Measurements from ENCODE around the gene PAFAH1B1.
"Not testable (repeated sequence)": the region's sequence is repeated elsewhere in the genome, so short reads cannot be mapped to it uniquely, and the experiment has no call there.

Gene PAFAH1B1

DNA sequence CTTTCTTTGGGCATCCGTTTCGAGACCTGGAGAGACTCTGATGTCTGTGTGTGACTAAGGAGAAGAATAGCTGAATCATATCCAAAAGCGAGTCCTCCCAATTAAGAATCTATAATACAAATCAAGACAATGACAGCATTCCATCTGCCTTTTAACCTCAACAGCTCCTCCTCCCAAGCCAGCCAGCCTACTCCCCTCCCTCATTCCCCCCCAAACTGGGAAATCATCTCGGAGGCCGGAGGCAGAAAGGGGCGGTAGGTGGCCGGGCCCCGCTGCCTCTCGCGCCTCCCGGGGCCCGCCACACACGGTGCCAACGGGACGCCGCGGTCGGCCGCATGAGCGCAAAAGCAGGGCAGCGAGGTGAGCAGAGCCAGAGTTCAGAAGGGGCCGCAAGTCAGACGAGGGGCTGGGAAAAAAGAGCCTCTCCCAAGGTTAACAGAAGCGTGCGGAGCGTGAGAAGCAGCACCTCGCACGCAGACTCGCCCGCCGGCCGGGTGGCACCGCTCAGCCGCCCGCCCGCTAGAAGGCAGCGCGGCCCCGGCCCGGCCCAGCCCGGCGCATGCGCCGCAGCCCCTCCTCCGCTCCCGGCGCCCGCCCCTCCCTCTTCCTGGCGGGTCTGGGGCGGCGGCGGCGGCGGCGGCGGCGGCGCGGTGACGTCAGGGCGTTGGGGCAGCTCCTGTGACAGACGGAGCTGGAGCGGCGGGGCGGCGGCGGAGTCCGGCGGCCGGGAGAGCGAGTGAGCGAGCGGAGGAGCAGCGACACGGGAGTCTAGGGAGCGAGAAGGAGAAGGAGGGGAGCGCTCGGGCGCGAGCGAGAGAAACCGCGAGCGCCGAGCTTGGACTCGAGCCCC is at the start of gene PAFAH1B1:
Gene PAFAH1B1, plus strand, starts transcription at position 684 of the 850 bp plus-strand sequence. CDS start 44,635 bp downstream, outside the sequence.
- DNase-seq (ENCODE audit: low read depth in 2 of 2, low spot score in 1 of 2), result peak; percentile 81 to 91

DNA sequence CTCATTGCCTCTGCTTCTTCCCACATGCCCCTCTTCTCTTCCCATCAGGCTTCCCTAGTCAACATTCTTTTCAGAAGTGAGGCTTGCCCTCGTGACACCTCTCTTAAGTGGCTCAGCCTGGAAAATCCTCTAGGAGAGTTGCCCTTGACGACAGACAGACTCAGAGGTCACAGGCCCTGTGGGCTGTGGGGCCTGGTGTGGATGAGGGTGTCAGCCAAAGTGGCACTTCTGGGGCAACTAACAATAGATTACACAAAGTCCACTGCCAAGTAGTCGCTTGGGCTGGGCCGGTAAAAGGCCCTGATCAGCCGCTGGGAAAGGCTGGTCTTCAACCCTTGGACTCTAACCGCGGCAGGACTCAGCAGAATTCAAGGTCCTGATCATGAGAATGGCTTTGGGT is 48.1 kb upstream of the PAFAH1B1 start:
- no peak for DNase-seq (ENCODE audit: low read depth in 2 of 2, low spot score in 1 of 2)

DNA sequence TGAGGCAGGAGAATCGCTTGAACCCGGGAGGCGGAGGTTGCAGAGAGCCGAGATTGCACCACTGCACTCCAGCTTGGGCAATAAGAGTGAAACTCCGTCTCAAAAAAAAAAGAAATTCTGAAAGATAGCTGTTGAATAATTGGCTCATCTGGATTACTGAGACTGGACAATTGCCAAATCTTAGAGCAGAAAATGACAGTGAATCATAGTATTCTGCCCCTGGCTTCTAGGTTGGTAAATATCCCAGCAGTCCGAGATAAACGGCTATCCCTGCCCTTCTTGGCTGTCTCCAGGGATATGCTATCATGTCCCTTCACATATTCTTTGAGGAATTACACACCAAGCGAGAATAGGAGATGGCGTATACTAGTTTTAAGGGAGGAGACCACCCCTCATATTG is 46.3 kb upstream of the PAFAH1B1 start:
- DNase-seq (ENCODE audit: low read depth in 2 of 2, low spot score in 1 of 2), result no peak

DNA sequence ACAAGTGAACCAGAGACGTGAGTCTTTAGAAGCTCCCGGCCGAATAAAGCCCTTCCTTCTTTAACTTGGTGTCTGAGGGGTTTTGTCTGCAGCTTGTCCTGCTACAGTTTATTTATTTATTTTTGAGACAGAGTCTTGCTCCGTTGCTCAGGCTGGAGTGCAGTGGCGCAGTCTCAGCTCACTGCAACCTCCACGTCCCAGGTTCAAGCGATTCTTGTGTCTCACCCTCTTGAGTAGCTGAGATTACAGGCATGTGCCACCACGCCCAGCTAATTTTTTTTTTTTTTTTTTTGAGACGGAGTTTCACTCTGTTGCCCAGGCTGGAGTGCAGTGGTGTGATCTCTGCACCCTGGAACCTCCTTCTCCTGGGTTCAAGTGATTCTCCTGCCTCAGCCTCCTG is 45.4 kb upstream of the PAFAH1B1 start:
- not testable (repeated sequence) for DNase-seq (ENCODE audit: low read depth in 2 of 2, low spot score in 1 of 2)

DNA sequence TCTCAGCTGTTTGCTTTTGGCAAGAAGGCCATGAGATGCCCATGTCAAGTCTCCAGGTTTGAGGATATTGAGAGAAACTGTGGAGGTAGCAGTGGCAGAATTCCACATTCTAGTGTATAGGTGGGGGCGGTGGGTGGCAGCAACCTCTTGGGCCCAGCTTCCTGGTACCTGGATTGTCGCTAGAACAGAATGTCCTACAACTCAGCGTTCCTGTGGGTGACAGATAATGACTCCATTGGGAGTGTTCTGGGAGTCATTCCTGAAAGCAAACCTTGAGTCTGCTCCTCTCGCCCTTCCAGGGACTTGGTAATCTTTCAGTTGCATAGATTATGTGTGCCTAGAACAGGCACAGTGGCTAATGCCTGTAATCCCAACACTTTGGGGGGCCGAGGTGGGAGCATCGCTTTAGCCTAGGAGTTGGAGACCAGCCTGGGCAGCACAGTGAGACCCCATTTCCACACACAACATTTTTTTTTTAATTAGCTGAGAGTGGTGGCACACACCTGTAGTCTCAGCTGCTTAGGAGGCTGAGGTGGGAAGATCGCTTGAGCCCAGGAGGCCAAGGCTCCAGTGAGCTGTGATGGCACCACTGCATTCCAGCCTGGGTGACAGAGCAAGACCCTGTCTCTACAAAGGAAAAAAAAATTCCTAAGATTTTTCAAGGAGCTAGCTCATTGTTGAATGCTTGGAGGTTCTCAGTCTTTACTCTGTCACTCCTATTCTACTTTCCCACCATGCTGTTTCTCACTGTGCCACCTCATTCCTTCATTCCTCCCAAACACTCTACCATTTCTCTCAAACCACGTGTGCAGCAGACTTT is 43.9 kb upstream of the PAFAH1B1 start:
- no peak for DNase-seq (ENCODE audit: low read depth in 2 of 2, low spot score in 1 of 2)

DNA sequence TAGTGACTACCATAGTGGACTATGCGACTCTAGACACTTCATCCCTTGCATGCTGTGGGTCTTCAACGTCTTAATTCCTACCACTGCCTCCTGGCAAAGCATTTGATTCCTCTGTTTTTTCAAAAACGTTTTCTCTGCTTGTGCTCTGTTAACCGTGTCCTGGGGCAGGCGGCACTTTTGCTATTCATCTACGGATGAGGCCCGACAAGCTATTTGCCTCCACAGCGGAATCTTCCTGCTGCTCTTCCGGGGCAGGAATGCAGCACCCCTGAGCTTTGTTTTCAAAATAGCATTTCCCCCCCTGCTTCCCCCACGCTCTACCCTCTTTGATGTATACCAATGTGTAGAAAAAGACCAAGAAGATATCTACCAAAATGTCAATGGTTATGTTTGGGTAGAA is 42.0 kb upstream of the PAFAH1B1 start:
- DNase-seq (ENCODE audit: low read depth in 2 of 2, low spot score in 1 of 2), result no peak

DNA sequence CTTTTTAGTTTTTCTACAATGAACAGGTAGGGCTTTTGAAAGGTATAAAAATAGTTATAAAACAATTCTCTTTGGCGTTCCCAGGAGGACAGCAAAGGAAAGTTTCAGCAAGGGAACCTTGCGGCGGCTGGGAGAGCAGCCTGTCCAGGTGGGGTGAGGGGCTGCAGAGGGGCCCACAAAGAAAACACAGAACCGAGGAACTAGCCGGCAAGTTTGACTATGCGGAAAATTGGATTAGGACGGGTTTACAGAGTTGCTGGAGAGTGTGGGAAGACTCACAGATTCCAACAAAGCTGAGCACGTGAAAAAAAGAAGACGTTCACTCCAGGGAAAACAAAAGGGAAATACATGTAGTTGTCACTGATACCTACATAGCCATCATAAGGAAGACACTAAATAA is 41.5 kb upstream of the PAFAH1B1 start:
- no peak for DNase-seq (ENCODE audit: low read depth in 2 of 2, low spot score in 1 of 2)

DNA sequence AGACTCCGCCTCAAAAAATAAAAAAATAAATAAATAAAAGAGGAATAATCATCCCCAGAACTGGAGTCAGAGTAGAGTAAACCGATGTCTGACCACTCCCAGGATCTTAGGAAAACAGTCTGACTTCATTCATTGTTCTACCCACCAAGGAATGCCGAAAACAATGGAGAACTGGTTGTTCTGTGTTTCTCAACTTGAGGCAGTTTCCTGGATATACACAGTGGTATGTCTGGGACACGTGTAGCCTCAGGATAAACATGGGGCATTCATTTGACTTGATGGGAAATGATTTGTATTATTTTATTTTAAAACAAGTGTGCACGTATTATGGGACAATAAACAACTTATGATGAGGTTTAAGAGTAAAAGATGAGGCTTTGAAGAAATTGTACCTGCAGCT is 32.8 kb upstream of the PAFAH1B1 start:
- no peak for DNase-seq (ENCODE audit: low read depth in 2 of 2, low spot score in 1 of 2)

DNA sequence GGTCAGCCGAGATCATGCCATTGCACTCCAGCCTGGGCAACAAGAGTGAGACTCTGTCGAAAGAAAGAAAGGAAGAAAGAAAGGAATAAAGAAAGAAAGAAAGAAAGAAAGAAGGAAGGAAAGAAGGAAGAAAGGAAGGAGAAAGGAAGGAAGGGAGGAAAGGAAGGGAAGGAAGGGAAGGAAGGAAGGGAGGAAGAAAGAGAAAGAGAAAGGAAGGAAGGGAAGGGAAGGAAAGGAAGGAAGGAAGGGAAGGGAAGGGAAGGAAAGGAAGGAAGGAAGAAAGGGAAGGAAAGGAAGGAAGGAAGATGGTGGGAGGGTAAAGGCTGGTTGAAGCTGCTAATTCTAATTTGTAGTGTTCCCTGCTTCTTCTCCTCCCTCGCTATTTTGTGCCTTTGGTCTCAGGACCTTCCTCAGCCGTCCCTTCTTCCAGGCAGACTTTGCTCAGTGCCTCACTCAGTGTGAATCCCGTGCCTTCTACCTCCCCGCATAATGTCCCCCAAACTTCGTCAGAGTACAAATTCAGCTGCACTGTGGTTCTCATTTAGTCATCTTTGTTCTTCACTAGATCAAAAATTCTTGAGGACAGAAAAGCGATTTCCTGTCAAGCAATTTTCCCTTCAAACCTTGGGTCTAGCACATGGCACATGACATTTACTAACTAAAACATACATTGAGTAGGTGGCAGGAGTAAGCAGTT is 31.1 kb upstream of the PAFAH1B1 start:
- no peak for DNase-seq (ENCODE audit: low read depth in 2 of 2, low spot score in 1 of 2)

DNA sequence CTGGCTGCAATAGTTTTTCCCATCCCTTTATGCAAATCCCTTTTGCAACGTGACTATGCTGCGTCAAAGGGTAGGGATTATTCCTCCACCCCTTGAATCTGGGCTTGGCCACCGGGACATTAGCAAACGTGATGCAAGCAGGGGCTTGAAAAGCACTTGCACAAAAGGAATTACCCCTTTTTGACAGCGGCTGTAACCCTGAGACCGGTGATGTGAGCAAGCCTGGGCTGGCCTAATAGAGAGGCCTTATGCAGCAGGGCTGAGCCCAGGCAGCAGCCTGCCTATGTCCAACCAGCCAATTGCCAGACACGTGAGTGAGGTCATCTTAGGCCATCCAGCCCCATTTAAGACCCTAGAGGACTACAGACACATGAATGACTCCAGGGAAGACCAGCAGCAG is 30.4 kb upstream of the PAFAH1B1 start:
- no peak for DNase-seq (ENCODE audit: low read depth in 2 of 2, low spot score in 1 of 2)

DNA sequence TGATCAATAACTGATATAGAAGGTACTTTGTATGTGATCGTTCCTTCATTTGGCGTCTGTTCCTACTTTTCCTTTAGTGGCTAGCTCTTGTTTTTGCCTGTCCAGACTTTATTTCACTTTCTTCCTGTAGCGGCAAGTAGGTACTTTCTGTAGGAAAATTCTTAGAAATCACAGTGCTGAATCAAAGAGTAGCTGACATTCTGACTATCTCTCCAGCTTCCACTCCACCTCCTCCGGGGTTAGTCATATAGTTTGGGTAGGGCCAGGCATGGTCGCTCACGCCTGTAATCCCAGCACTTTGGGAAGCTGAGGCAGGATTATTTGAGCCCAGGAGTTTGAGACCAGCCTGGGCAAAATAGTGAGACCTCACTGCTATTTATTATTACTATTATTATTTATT is 29.9 kb upstream of the PAFAH1B1 start:
- DNase-seq (ENCODE audit: low read depth in 2 of 2, low spot score in 1 of 2), result no peak

DNA sequence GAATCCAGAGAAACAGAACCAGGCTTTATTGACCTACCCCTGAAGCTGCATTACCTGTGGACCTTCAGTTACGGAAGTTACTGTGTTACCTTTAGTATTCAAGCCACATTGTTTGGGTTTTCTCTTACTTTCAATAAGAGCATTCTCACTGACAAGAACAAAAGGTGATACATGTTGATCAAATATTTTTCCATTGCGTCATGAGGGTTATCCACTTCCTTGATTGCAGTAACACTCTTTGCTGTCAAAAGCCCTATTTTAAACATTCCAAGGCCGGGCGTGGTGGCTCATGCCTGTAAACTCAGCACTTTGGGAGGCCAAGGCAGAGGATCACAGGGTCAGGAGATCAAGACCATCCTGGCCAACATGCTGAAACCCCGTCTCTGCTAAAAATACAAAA is 28.6 kb upstream of the PAFAH1B1 start:
- DNase-seq (ENCODE audit: low read depth in 2 of 2, low spot score in 1 of 2), result no peak

DNA sequence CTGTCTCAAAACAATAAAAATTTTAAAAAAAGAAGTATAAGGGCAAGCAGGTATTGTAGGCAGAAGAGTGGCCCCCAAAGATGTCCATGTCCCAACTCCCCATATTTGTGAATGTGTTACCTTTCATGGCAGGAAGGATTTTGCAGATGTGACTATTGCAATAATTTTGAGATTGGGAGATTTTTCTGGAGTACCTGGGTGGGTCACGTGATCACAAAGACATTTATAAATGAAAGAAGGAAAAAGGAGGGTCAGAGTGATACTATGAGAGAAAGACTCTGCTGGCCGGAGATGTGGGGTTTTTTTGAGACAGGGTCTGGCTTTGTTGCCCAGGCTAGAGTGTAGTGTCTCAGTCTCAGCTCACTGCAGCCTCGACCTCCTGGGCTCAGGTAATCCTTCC is 27.4 kb upstream of the PAFAH1B1 start:
- no peak for DNase-seq (ENCODE audit: low read depth in 2 of 2, low spot score in 1 of 2)

DNA sequence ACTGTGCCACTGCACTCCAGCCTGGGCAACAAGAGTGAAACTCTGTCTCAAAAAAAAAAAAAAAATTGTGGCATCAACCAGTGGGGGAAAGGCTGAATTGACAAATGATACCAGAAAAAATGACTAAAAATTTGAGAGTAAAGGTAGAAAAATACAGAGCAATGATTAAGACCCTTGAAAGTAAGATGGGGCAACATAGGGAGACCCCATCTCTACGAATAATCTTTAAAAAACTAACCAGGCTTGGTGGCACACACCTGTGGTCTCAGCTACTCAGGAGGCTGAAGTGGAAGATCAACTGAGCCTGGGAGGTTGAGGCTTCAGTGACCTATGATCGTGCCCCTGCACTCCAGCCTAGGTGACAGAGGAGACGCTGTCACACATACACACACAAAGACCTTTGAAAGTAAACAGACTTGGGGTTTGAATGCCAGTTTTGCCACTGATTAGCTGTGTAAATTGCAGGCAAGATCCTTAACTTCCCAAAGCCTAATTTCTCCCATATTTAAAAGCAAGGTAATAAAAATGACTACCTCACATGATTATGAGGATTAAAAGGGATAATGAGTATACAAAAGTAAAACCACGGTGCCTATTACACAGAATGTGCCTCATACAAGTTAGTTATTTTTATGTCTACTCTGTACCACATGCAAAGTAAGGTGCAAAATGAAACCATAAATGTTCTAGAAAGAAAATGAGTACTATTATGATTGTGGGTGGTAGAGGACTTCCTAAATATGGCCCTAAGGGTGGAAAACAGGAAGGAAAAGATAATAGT is 21.7 kb upstream of the PAFAH1B1 start:
- no peak for DNase-seq (ENCODE audit: low read depth in 2 of 2, low spot score in 1 of 2)

DNA sequence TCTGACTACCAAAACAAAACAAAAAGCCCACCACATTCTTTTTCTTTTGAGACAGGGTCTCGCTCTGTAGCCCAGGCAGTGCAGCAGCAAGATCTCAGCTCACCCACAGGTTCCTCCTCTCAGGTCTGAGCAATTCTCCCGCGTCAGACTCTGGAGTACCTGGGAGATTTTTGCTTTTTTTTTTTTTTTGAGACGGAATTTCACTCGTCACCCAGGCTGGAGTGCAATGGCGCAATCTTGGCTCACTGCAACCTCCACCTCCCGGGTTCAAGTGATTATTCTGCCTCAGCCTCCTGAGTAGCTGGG is 21.2 kb upstream of the PAFAH1B1 start:
- not testable (repeated sequence) for DNase-seq (ENCODE audit: low read depth in 2 of 2, low spot score in 1 of 2)

DNA sequence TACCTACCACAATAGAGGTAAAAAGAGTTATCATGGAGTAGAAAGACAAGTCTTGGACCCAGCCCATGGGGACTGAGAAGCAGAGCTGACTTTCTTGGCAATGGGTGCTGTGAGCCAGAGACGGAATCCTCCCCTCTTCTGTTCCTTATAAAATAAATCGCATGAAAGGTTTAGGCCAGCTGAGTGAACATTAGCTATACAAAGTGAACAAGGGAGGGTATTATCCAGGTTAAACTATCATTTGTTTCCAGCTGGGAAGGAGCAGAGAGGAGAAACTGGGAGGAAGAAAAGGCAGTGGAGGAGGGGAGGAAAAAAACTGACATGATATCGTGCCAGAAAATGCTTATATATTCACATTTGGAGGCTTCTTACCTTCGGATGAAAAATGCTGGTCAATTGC is 13.3 kb upstream of the PAFAH1B1 start:
- no peak for DNase-seq (ENCODE audit: low read depth in 2 of 2, low spot score in 1 of 2)

DNA sequence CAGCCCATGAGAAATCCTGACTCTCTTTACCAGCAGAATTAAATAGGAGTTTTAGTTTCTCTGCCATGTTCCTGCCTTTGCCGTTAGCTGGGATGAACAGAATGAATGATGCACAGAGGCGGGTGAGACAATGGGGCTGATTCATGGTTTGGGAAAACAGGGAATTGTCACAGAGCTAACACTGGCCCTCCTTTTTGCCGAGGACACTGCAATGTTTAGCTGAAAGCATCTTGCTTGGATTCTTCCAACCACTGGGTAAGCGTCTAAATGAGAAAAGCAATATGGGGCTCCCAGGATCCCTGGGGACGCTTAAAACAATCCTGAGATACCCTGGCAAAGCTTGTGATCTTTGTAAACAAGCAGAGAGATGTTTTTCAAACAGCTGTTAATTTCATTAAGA is 12.8 kb upstream of the PAFAH1B1 start:
- no peak for DNase-seq (ENCODE audit: low read depth in 2 of 2, low spot score in 1 of 2)

DNA sequence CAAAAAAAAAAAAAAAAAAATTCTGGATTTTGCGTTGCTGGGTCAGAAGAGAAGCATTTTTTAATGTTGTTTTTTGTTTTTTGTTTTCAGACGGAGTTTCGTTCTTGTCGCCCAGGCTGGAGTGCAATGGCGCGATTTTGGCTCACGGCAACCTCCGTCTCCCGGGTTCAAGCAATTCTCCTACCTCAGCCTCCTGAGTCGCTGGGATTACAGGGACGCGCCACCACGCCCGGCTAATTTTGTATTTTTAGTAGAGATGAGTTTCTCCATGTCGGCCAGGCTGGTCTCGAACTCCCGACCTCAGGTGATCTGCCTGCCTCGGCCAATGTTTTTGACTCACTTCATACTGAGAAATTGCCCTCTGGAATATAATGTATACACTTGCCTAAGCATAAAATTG is 11.0 kb upstream of the PAFAH1B1 start:
- no peak for DNase-seq (ENCODE audit: low read depth in 2 of 2, low spot score in 1 of 2)

DNA sequence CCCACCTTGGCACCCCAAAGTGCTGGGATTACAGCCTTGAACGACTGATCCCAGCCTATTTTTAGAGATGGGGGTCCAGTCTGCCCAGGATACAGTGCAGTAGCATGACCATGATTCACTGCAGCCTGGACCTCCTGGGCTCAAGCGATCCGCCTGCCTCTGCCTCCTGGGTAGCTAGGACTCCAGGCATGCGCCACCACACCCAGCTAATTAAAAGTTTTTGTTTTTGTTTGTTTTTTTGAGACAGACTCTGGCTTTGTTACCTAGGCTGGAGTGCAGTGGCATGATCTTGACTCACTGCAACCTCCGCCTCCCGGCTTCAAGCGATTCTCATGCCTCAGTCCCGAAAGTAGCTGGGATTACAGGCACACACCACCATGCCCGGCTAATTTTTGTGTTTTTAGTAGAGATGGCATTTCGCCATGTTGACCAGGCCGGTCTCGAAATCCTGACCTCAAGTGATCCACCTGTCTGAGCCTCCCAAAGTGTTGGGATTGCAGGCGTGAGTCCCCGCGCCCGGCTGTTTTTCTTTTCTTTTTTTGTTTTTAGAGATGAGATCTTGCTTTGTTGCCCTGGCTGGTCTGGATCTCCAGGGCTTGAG is 2.3 kb upstream of the PAFAH1B1 start:
- DNase-seq (ENCODE audit: low read depth in 2 of 2, low spot score in 1 of 2), result no peak

DNA sequence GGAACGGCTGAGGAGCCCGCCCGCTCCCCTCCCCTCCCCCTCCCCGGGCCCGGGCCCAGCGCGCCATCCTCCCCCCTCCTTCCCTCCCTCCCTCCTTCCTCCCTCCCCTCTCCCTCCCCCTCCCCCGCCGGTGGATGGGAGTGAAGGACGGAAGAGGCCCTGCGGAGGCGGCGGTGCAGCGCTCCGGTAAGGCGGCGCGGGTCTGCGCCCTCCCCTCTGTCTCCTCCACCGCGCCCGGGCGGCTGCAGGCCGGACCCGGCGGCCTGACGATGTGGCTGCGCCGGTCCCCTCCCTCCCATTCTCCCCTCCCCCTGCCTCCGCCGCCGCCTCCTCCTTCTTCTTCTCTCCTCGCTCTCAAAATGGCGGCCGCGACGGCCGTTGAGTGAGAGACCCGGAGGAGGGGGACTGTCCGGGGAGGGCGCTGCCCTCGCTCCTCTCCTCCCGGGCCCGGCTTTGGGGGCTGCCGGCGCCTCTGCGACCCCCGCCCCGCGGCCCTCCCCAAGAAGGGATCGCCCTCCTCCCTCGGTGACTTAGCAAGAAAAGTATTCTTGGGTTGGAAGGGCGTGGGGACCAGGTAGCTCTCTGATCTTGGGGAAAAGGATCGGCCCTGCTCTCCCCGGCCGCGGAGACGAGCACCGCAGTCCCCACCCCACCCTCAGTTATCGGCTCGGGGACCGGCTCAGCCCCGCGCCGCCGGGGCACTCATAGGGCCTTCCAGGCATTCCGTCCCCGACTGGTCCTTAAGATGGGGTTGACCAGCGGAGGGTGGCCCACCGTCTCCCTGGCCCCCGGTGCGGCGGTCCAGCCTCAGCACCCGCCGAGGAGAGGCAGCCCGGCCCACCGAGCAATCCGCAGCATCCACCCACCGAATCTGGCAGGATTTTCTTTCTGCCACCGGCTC is 617 bp downstream of the PAFAH1B1 start:
- peak; percentile 42 to 65 for DNase-seq (ENCODE audit: low read depth in 2 of 2, low spot score in 1 of 2)

Data from stimulated activated CD8-positive, alpha-beta memory T cell treated with anti-CD3 and anti-CD28 coated beads, Interleukin-4, amount 100 ng/mL, for 1 hour (primary cell).